GM12874 (cell line): ENCODE results near the gene AQP2.

Source experiments
- CTCF ChIP-seq: IDR thresholded peaks from 2 replicates; pipeline ENCODE4 v1.5.1; 2011; ENCODE audit warnings: low read depth, mild to moderate bottlenecking, control low read depth, low read length, moderate library complexity; ENCODE audit not compliant: insufficient read depth

AQP2 gene

DNA sequence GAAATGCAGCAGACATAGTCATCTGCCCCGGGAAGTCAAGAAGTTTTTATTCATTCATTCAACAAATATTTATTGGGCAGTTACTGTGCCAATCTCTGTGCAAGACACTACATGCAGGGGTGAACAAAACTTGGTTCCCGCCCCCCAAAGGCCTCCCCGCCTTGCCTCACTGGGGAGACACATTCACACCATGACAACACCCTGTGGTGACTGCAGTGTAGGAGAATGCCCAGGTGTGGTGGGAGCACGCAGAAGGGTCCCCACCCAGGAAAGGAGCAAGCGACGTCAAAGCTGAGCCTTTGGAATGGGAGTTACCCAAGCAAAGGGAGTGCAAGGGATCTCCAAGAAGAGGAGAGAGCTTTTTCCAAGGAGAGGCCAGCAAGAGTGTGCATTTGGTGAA lies 20.6 kb downstream of the AQP2 start:
- TF ChIP-seq CTCF: no peak

DNA sequence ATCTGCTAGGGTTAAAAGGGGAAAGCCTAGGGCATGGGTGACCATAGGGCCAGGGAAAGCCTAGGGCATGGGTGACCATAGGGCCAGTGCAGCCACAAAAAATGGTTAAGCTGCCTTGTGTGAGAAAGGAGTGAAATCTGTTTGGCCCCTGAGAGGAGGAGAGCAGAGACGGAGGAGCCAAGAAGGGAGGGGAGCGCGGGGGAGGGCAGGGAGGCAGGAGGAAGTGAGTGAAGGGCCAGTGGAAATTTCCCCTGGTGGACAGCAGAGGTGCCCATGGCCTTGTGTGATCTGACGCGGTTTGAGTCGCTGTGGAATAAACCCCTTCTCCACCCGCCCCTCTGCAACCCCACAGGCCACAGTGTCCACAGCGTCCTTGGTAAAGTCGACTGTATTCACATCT lies 21.6 kb downstream of the AQP2 start:
- TF ChIP-seq CTCF: no peak

GRCh38 chr12:49972641-49973360 lies 22.3 kb downstream of the AQP2 start, which contains the start of gene AQP6:
Gene AQP6, plus strand, starts transcription at chr12:49972947. Its CDS starts 227 bp downstream, at chr12:49973174.
- TF ChIP-seq CTCF: no peak

DNA sequence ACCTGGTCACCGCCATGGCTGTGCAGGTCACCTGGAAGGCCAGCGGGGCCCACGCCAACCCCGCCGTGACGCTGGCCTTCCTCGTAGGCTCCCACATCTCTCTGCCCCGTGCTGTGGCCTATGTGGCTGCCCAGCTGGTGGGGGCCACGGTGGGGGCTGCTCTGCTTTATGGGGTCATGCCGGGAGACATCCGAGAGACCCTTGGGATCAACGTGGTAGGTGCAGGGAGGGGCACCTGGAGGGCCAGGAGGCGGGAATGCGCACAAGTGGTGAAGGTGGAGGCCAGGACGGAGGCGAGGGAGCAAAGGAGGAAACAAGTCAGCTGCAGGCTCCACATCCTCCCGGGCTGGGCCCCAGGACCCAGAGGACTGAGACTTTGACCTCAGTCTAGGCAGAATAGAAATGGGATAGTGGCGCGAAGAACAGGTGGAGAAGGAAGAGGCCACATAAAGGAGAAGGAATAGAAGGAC lies 22.9 kb downstream of the AQP2 start:
- TF ChIP-seq CTCF: no peak

DNA sequence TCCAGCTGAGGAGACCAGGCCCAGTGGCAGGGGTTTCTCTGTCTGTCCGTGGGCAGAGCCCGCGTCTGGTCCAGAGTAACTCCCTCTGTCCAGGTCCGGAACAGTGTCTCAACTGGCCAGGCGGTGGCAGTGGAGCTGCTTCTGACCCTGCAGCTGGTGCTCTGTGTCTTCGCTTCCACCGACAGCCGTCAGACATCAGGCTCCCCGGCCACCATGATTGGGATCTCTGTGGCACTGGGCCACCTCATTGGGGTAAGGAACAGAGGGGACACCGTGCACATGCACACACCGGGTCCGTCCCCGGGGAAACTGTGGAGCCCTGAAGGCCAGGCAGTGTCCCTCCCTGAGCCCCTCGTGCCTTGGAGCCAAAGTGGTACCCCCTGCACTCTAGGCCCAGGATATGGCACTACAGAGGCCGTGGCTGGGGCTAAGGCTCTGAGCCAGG lies 23.7 kb downstream of the AQP2 start:
- no peak for TF ChIP-seq CTCF

- no peak for TF ChIP-seq CTCF
Measured at GRCh38 chr12:49974677-49975317, 24.3 kb downstream of the AQP2 start.

GRCh38 chr12:49975318-49975761 lies 24.8 kb downstream of the AQP2 start:
- no peak for TF ChIP-seq CTCF
